Kidney (tissue), 14 donors: ENCODE results near the gene BBLN. TPM values are rescaled to one million over a fixed set of nuclear protein-coding genes. Genes with fewer than 3 reads are reported as not detected.

ENCODE experiments used
- DNase-seq, 5 donors: peaks; one replicate each; pipeline ENCODE4 v3.0.0-alpha.2; 2013 to 2020
- FAIRE-seq: peaks from 2 replicates; lab custom pipeline; 2012; peaks lifted over from hg19 to GRCh38; lab: Jason Lieb, UNC
- H3K27ac ChIP-seq, 2 donors: one replicate each; pipeline ENCODE4 v1.7.0; 2013; ENCODE audit warnings: low read depth in 2 of 2, low read length in 2 of 2, inconsistent platforms in 1 of 2
- H3K27me3 ChIP-seq: one replicate; pipeline ENCODE4 v1.7.1; 2013; ENCODE audit warnings: low read length, inconsistent platforms; ENCODE audit not compliant: control insufficient read depth, insufficient read depth
- H3K36me3 ChIP-seq, 3 donors: one replicate each; pipeline versions ENCODE4 v1.7.0 to v1.7.1; 2013; ENCODE audit warnings: low read length in 3 of 3, control low read depth in 1 of 3, inconsistent platforms in 1 of 3; ENCODE audit not compliant: insufficient read depth in 3 of 3, control insufficient read depth in 2 of 3
- H3K4me1 ChIP-seq, 3 donors: one replicate each; pipeline versions ENCODE4 v1.7.0 to v1.7.1; 2013; ENCODE audit warnings: low read length in 3 of 3, inconsistent platforms in 1 of 3, low read depth in 1 of 3; ENCODE audit not compliant: control insufficient read depth in 2 of 3, insufficient read depth in 2 of 3
- H3K4me3 ChIP-seq, 3 donors: one replicate each; pipeline versions ENCODE4 v1.7.0 to v1.8.1; 2013; ENCODE audit warnings: low read length in 3 of 3, control low read depth in 1 of 3, inconsistent platforms in 1 of 3
- H3K9ac ChIP-seq, 3 donors: one replicate each; pipeline versions ENCODE4 v1.7.0 to v1.7.1; 2013; ENCODE audit warnings: low read length in 3 of 3, control low read depth in 1 of 3, inconsistent platforms in 1 of 3
- H3K9me3 ChIP-seq, 3 donors: one replicate each; pipeline versions ENCODE4 v1.7.0 to v1.7.1; 2013; ENCODE audit warnings: low read length in 3 of 3, control low read depth in 1 of 3, inconsistent platforms in 1 of 3; ENCODE audit not compliant: control insufficient read depth in 2 of 3, insufficient read depth in 1 of 3
- CTCF ChIP-seq: IDR thresholded peaks from 3 replicates; pipeline ENCODE4 v1.5.1; 2012; ENCODE audit warnings: mild to moderate bottlenecking, moderate library complexity, borderline replicate concordance; ENCODE audit not compliant: insufficient read depth; ENCODE audit errors: extremely low read depth
- intact Hi-C: fragments of 100-400 bp; cut with DNase I; formaldehyde crosslinking; loops from one replicate; pipeline ENCODE4 v1.11.1; 2022
- polyA plus RNA-seq: library from polyadenylated mRNA; stranded (reverse); fragments of 350-450 nt; fragmentation: Illumina TruSeq; extraction: RNeasy Lipid Tissue Mini Kit (QIAGEN cat#74804); gene quantifications from one replicate; pipeline ENCODE4 v1.2.3, GENCODE V29; 2014; ENCODE audit warnings: low read depth, low replicate concordance; ENCODE audit not compliant: insufficient read depth
- total RNA-seq: library from RNA; stranded (reverse); fragmentation: NEBNext Ultra II Directional; extraction: Animal tissue kit (Norgen Biotek cat#: 25700); gene quantifications from one replicate; pipeline ENCODE4 v1.2.1, GENCODE V29; 2021
- donor health status: control.
- donor health status: control.
- donor health status: control.
- donor health status: control.
- donor health status: control.
- donor health status: DM: yes; HTN: yes; CAD: no.
- donor health status: Normal renal cell carcinoma (clear cell type).

BBLN gene
- total and polyA plus RNA-seq, 2 donors from 2014 or later, result 55.6 to 192 TPM

- H3K27ac ChIP-seq, result no peak overlapping the region
- intact Hi-C loops, result no loop called here
- no peak for FAIRE-seq
These were observed 45.4 kb downstream of the BBLN start for GRCh38 chr9:128205296-128205944.

GRCh38 chr9:128206484-128206883, 46.4 kb downstream of the BBLN start:
- no peak for TF ChIP-seq CTCF
- intact Hi-C loops, result no loop called here
- Histone ChIP-seq H3K9me3 (no peaks in the 10 kb centered on the region), H3K36me3 (no peaks in the 10 kb centered on the region), H3K4me1 (peaks cover 0 to 6% (median 0%) of the 10 kb centered on the region in 3 donors), H3K9ac (no peak overlapping the region), H3K27me3 (no peaks in the 10 kb centered on the region), H3K27ac (no peak overlapping the region), H3K4me3 (no peak overlapping the region)
- FAIRE-seq (no peak), DNase-seq (no peak)

More at GRCh38 chr9:128205296-128205944, 45.4 kb downstream of the BBLN start:
- Histone ChIP-seq H3K4me3 (no peak overlapping the region), H3K36me3 (no peaks in the 10 kb centered on the region), H3K4me1 (peaks cover 0 to 5% (median 0%) of the 10 kb centered on the region in 3 donors), H3K27me3 (no peaks in the 10 kb centered on the region), H3K9me3 (no peaks in the 10 kb centered on the region), H3K9ac (no peak overlapping the region)
- no peak for DNase-seq
- no peak for TF ChIP-seq CTCF

GRCh38 chr9:128206916-128207910, 47.1 kb downstream of the BBLN start:
- H3K36me3 ChIP-seq, result no peaks in the 10 kb centered on the region
- no peak overlapping the region for H3K9ac ChIP-seq
- DNase-seq (no peak), FAIRE-seq (no peak)
- H3K27me3 ChIP-seq, result no peaks in the 10 kb centered on the region
- H3K4me3 ChIP-seq, result no peak overlapping the region
- H3K27ac ChIP-seq, result no peak overlapping the region
- H3K4me1 ChIP-seq, result peaks cover 0 to 7% (median 4%) of the 10 kb centered on the region in 3 donors
- TF ChIP-seq CTCF, result no peak
- no peaks in the 10 kb centered on the region for H3K9me3 ChIP-seq
- intact Hi-C loops, result no loop called here
